Measurements from ENCODE around the gene IGSF8.

DNA sequence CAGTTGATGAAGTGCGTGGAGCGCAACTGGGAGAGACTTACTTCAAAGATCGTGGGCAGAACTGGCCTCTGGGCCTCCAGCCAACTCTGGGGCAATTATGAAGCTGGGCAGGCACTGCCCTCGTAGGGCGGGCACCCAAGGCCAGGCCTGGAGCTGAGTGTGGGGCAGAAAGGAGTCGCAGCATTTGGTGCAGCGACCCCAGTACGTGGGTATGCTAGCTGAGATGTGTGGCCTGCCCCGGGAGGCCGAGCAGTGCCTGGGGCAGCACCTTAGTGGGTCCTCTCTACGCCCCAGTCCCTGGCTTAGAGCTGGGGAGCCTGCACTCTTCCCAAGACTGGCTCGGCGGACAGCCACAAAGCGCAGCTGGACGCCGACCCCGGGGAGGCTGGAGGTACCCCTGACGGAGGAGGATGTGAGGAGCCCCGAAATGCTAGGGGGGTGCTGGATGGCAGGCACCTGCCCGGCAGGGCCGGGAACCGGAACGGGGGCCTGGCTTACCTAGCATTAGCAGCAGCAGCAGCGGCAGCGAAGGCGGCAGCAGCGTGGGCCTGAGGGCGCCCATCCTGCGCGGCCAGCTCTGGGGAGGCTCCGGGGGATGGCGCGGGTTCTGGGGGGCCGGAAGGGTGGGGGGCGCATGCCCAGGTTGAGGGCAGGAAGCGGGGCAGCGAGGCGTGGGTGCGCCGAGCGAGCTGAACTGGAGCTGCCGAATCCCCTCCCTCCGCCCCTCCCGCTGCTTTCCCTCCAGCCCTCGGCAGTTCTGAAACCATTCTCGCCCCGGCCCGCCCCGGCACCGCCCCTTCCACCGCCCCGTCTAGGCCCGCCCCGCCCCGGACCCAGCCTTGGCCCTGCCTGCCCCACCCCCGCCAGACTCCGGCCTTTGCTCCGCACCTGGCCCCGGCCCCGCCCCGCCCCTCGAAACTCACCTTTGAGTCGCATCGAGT, at the start of gene IGSF8:
- TF ChIP-seq, protein P1, sequence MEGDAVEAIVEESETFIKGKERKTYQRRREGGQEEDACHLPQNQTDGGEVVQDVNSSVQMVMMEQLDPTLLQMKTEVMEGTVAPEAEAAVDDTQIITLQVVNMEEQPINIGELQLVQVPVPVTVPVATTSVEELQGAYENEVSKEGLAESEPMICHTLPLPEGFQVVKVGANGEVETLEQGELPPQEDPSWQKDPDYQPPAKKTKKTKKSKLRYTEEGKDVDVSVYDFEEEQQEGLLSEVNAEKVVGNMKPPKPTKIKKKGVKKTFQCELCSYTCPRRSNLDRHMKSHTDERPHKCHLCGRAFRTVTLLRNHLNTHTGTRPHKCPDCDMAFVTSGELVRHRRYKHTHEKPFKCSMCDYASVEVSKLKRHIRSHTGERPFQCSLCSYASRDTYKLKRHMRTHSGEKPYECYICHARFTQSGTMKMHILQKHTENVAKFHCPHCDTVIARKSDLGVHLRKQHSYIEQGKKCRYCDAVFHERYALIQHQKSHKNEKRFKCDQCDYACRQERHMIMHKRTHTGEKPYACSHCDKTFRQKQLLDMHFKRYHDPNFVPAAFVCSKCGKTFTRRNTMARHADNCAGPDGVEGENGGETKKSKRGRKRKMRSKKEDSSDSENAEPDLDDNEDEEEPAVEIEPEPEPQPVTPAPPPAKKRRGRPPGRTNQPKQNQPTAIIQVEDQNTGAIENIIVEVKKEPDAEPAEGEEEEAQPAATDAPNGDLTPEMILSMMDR (IDR thresholded peaks at IDR 0.05) = no peak
- no peak for TF ChIP-seq FOXJ3 (CRISPR knock-in tag; IDR thresholded peaks at IDR 0.05)

Data from SK-N-SH (cell line).